ENCODE results near the gene MAP3K15. TPM values are rescaled to one million over a fixed set of nuclear protein-coding genes. Genes with fewer than 3 reads are reported as not detected.
"Not testable (repeated sequence)": the region's sequence is repeated elsewhere in the genome, so short reads cannot be mapped to it uniquely, and the experiment has no call there.

MAP3K15 gene
- total RNA-seq, 1 donor: under 0.01 TPM

- DNase-seq (ENCODE audit: low read depth): peak; percentile 2
- H3K4me3 ChIP-seq (ENCODE audit: low read depth, low read length): no peak overlapping the region
- no peak for TF ChIP-seq CTCF (IDR thresholded peaks at IDR 0.05; ENCODE audit: insufficient read depth, low read depth, low read length)
Measured at GRCh38 chrX:19513383-19513782, 1.9 kb downstream of the MAP3K15 start.

GRCh38 chrX:19512961-19513360, 2.3 kb downstream of the MAP3K15 start:
- no peak overlapping the region for H3K4me3 ChIP-seq (ENCODE audit: low read depth, low read length)
- no peak for TF ChIP-seq CTCF (IDR thresholded peaks at IDR 0.05; ENCODE audit: insufficient read depth, low read depth, low read length)
- no peak for DNase-seq (ENCODE audit: low read depth)

- TF ChIP-seq CTCF (IDR thresholded peaks at IDR 0.05; ENCODE audit: insufficient read depth, low read depth, low read length): no peak
- DNase-seq (ENCODE audit: low read depth): no peak
- H3K4me3 ChIP-seq (ENCODE audit: low read depth, low read length): no peak overlapping the region
Measured at GRCh38 chrX:19512359-19512758, 2.9 kb downstream of the MAP3K15 start.

- not testable (repeated sequence) for DNase-seq (ENCODE audit: low read depth); H3K4me3 ChIP-seq (ENCODE audit: low read depth, low read length)
Measured at GRCh38 chrX:19511796-19512195, 3.5 kb downstream of the MAP3K15 start.

GRCh38 chrX:19496711-19497110, 18.6 kb downstream of the MAP3K15 start:
- no peak for DNase-seq (ENCODE audit: low read depth)
- no peak overlapping the region for H3K4me3 ChIP-seq (ENCODE audit: low read depth, low read length)
- no peak for TF ChIP-seq CTCF (IDR thresholded peaks at IDR 0.05; ENCODE audit: insufficient read depth, low read depth, low read length)

GRCh38 chrX:19487520-19488200, 27.6 kb downstream of the MAP3K15 start:
- H3K4me3 ChIP-seq (ENCODE audit: low read depth, low read length): no peak overlapping the region
- TF ChIP-seq CTCF (IDR thresholded peaks at IDR 0.05; ENCODE audit: insufficient read depth, low read depth, low read length): no peak
- no peak for DNase-seq (ENCODE audit: low read depth)

GRCh38 chrX:19479458-19479857, 35.9 kb downstream of the MAP3K15 start:
- no peak for TF ChIP-seq CTCF (IDR thresholded peaks at IDR 0.05; ENCODE audit: insufficient read depth, low read depth, low read length)
- no peak for DNase-seq (ENCODE audit: low read depth)
- no peak overlapping the region for H3K4me3 ChIP-seq (ENCODE audit: low read depth, low read length)

- H3K4me3 ChIP-seq (ENCODE audit: low read depth, low read length); DNase-seq (ENCODE audit: low read depth): not testable (repeated sequence)
Measured at GRCh38 chrX:19468383-19468782, 46.9 kb downstream of the MAP3K15 start.

Data from fibroblast of villous mesenchyme (primary cell).